ENCODE results near the gene FHIT.

Gene FHIT

GRCh38 chr3:59771768-59772181 is 1479.5 kb downstream of the FHIT start:
- DNase-seq (ENCODE audit: low read depth, low spot score): no peak
- no peak overlapping the region for H3K4me3 ChIP-seq (ENCODE audit: low read length)

GRCh38 chr3:59769127-59769750 is 1482.0 kb downstream of the FHIT start:
- no peak for DNase-seq (ENCODE audit: low read depth, low spot score)
- no peak overlapping the region for H3K4me3 ChIP-seq (ENCODE audit: low read length)

- DNase-seq (ENCODE audit: low read depth, low spot score): no peak
- H3K4me3 ChIP-seq (ENCODE audit: low read length): no peak overlapping the region
These were observed 1484.9 kb downstream of the FHIT start for GRCh38 chr3:59766200-59766872.

- H3K4me3 ChIP-seq (ENCODE audit: low read length): no peak overlapping the region
- no peak for DNase-seq (ENCODE audit: low read depth, low spot score)
These were observed 1487.1 kb downstream of the FHIT start for GRCh38 chr3:59764171-59764570.

GRCh38 chr3:59762941-59763340 is 1488.3 kb downstream of the FHIT start:
- H3K4me3 ChIP-seq (ENCODE audit: low read length): no peak overlapping the region
- DNase-seq (ENCODE audit: low read depth, low spot score): no peak

- DNase-seq (ENCODE audit: low read depth, low spot score): no peak
- H3K4me3 ChIP-seq (ENCODE audit: low read length): no peak overlapping the region
These were observed 1491.8 kb downstream of the FHIT start for GRCh38 chr3:59759298-59760031.

- no peak for DNase-seq (ENCODE audit: low read depth, low spot score)
- no peak overlapping the region for H3K4me3 ChIP-seq (ENCODE audit: low read length)
These were observed 1492.6 kb downstream of the FHIT start for GRCh38 chr3:59758672-59759071.

- no peak for DNase-seq (ENCODE audit: low read depth, low spot score)
- H3K4me3 ChIP-seq (ENCODE audit: low read length): no peak overlapping the region
These were observed 1494.3 kb downstream of the FHIT start for GRCh38 chr3:59756934-59757333.

GRCh38 chr3:59754456-59755129 is 1496.7 kb downstream of the FHIT start:
- H3K4me3 ChIP-seq (ENCODE audit: low read length): no peak overlapping the region
- DNase-seq (ENCODE audit: low read depth, low spot score): no peak

- no peak for DNase-seq (ENCODE audit: low read depth, low spot score)
- no peak overlapping the region for H3K4me3 ChIP-seq (ENCODE audit: low read length)
These were observed 1497.3 kb downstream of the FHIT start for GRCh38 chr3:59753808-59754450.

GRCh38 chr3:59752925-59753324 is 1498.3 kb downstream of the FHIT start:
- no peak overlapping the region for H3K4me3 ChIP-seq (ENCODE audit: low read length)
- peak; percentile 83 for DNase-seq (ENCODE audit: low read depth, low spot score)

- H3K4me3 ChIP-seq (ENCODE audit: low read length): no peak overlapping the region
- DNase-seq (ENCODE audit: low read depth, low spot score): no peak
These were observed 1499.6 kb downstream of the FHIT start for GRCh38 chr3:59751606-59752005.

GRCh38 chr3:59750391-59750790 is 1500.9 kb downstream of the FHIT start:
- no peak overlapping the region for H3K4me3 ChIP-seq (ENCODE audit: low read length)
- DNase-seq (ENCODE audit: low read depth, low spot score): no peak

- no peak for DNase-seq (ENCODE audit: low read depth, low spot score)
These were observed 1502.0 kb downstream of the FHIT start for GRCh38 chr3:59749291-59749690.

GRCh38 chr3:59746585-59746984 is 1504.7 kb downstream of the FHIT start:
- no peak for DNase-seq (ENCODE audit: low read depth, low spot score)
- no peak overlapping the region for H3K4me3 ChIP-seq (ENCODE audit: low read length)

More at GRCh38 chr3:59749291-59749690, 1502.0 kb downstream of the FHIT start:
- no peak overlapping the region for H3K4me3 ChIP-seq (ENCODE audit: low read length)

- H3K4me3 ChIP-seq (ENCODE audit: low read length): no peak overlapping the region
- no peak for DNase-seq (ENCODE audit: low read depth, low spot score)
These were observed 1514.0 kb downstream of the FHIT start for GRCh38 chr3:59737241-59737640.

GRCh38 chr3:59734061-59734460 is 1517.2 kb downstream of the FHIT start:
- no peak overlapping the region for H3K4me3 ChIP-seq (ENCODE audit: low read length)
- DNase-seq (ENCODE audit: low read depth, low spot score): no peak

- peak; percentile 89 for DNase-seq (ENCODE audit: low read depth, low spot score)
- no peak overlapping the region for H3K4me3 ChIP-seq (ENCODE audit: low read length)
These were observed 1518.0 kb downstream of the FHIT start for GRCh38 chr3:59733041-59733809.

GRCh38 chr3:59731943-59732342 is 1519.3 kb downstream of the FHIT start:
- H3K4me3 ChIP-seq (ENCODE audit: low read length): peak overlapping the region; percentile 27
- DNase-seq (ENCODE audit: low read depth, low spot score): peak; percentile 75
